Cardiac fibroblast (primary cell): ENCODE measurements around the gene REPS2.
"Not testable (repeated sequence)": the region's sequence is repeated elsewhere in the genome, so short reads cannot be mapped to it uniquely, and the experiment has no call there.

Source experiments
- DNase-seq, 2 donors: peaks; one replicate each; pipeline versions ENCODE4 v3.0.0 to v3.0.0-alpha.2; 2010; ENCODE audit warnings: low read depth in 2 of 2
- H3K4me3 ChIP-seq, 2 donors: replicated peaks in 1 of 2; 1 replicate in 1 of 2; 2 replicates in 1 of 2; pipeline ENCODE4 v1.5.1; 2011; ENCODE audit warnings: low read depth in 2 of 2, low read length in 2 of 2, mild to moderate bottlenecking in 2 of 2, moderate library complexity in 1 of 2
- TF ChIP-seq, protein P1 (sequence below): IDR thresholded peaks from one replicate; pipeline ENCODE4 v1.5.1; 2011; ENCODE audit warnings: low read depth, mild to moderate bottlenecking, low read length, inconsistent platforms

The REPS2 gene

DNA sequence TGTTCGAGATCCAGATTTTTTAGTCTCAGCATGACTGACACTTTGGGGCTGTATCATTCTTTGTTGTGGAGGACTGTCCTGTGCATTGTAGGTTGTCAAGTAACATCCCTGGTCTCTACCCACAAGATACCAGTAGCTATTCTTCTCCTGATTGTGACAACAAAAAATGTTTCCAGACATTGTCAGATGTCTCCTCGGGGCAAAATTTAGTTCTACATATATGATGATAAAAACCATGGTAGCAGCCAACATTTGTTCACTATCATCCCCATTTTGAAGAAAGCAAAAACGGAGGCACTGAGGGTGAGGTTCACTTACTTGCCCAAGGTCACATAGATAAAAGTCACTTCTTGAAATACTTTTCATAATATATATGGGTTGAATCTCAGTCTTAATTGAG is 11.3 kb downstream of the REPS2 start:
- no peak for DNase-seq
- TF ChIP-seq, protein P1, sequence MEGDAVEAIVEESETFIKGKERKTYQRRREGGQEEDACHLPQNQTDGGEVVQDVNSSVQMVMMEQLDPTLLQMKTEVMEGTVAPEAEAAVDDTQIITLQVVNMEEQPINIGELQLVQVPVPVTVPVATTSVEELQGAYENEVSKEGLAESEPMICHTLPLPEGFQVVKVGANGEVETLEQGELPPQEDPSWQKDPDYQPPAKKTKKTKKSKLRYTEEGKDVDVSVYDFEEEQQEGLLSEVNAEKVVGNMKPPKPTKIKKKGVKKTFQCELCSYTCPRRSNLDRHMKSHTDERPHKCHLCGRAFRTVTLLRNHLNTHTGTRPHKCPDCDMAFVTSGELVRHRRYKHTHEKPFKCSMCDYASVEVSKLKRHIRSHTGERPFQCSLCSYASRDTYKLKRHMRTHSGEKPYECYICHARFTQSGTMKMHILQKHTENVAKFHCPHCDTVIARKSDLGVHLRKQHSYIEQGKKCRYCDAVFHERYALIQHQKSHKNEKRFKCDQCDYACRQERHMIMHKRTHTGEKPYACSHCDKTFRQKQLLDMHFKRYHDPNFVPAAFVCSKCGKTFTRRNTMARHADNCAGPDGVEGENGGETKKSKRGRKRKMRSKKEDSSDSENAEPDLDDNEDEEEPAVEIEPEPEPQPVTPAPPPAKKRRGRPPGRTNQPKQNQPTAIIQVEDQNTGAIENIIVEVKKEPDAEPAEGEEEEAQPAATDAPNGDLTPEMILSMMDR = no peak
- H3K4me3 ChIP-seq = no peak overlapping the region

DNA sequence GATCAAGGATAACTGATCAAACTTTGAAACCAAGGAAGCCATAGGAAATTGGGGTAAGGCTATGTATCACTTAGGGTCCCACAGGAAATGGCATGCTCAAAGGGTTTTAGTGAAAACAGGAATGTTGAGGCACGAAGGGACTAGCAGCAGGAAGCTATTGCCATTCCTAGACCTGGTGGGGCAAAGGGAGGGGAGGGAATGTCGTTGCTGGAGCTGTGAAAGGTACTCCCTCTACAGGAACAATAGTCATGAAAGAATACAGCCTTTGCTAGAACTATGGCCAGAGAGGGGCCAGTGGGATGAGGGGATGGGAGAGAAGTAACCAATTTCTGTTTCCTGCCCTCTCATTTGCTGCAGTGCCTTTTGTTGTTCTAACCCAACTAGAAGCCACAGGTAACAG is 11.9 kb downstream of the REPS2 start:
- TF ChIP-seq, protein P1 = no peak
- H3K4me3 ChIP-seq = no peak overlapping the region
- DNase-seq = no peak

DNA sequence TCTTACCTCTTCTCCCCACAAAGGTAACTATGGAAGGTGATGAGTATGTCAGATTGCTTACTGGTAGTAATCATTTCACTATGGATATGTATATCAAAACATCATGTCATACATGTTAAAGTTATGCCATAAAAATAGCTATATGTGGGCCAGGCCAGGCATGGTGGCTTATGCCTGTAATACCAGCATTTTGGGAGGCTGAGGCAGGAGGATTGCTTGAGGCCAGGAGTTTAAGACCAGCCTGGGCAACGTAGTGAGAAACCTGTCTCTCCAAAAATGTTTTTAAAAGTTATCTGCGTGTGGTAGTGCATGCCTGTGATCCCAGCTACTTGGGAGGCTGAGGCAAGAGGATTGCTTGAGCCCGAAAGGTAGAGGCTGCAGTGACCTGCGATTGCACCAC is 16.2 kb downstream of the REPS2 start:
- H3K4me3 ChIP-seq, DNase-seq: not testable (repeated sequence)

DNA sequence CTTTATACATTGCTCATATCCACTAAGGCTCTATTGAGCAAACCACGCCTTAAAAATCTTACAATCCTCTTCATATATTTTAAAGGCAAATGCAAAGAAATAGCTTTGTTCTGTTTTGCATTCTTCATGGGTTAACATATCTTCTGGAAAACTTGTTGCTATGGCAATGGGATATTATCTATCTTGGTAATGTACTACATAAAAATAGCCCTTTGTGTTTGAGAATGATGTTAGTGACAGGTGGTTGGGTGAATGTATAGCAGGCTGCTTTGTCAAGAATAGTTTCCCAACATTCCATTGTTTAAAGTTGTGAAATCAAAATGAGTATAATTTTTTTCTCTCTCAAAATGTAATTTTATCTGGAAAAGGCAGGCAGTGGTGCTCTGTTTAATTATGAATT is 16.8 kb downstream of the REPS2 start:
- H3K4me3 ChIP-seq = no peak overlapping the region
- TF ChIP-seq, protein P1 = no peak
- DNase-seq = peak; percentile 54 to 75

DNA sequence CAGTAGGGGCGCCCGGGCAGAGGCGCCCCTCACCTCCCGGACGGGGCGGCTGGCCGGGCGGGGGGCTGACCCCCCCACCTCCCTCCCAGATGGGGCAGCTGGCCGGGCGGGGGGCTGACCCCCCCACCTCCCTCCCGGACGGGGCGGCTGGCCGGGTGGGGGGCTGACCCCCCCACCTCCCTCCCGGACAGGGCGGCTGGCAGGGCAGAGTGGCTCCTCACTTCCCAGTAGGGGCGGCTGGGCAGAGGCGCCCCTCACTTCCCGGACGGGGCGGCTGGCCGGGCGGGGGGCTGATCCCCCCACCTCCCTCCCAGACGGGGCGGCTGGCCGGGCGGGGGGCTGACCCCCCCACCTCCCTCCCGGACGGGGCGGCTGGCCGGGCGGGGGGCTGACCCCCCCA is 18.5 kb downstream of the REPS2 start:
- not testable (repeated sequence) for DNase-seq, H3K4me3 ChIP-seq

DNA sequence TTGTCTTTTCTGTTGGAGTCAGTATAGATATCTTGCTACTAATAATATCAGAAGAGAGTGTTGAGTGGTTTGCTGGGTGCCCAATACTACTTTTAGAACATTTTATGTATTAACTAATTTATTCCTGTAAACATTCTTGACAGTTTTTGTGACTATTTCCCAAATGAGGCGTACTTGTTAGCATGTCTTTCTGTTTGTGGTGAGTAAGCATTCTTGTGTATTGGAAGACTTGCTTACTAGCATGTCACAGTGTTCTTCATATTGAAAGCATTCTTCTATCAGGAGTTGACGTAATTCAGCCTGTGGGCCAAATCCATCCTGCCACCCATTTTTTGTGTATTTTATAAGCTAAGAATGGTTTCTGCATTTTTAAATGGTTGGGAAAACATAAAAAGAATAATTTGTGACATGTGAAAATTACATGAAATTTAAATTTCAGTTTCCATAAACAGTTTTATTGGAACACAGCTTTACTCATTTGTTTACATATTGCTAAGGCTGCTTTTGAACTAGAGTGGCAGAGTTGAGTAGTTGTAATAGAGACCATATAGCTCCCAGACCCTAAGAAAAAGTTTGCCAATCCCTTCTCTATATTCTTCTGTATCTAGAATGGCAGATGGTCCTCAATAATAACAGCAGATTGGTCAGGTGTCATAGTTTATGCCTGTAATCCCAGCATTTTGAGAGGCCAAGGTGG is 20.4 kb downstream of the REPS2 start:
- TF ChIP-seq, protein P1 = no peak
- H3K4me3 ChIP-seq = no peak overlapping the region
- DNase-seq = peak; percentile 12 to 50

DNA sequence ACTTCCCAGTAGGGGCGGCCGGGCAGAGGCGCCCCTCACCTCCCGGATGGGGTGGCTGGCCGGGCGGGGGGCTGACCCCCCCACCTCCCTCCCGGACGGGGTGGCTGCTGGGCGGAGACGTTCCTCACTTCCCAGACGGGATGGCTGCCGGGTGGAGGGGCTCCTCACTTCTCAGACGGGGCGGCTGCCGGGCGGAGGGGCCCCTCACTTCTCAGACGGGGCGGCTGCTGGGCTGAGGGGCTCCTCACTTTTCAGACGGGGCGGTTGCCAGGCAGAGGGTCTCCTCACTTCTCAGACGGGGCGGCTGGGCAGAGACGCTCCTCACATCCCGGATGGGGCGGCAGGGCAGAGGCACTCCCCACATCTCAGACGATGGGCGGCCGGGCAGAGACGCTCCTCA is 22.3 kb downstream of the REPS2 start:
- not testable (repeated sequence) for DNase-seq, H3K4me3 ChIP-seq

DNA sequence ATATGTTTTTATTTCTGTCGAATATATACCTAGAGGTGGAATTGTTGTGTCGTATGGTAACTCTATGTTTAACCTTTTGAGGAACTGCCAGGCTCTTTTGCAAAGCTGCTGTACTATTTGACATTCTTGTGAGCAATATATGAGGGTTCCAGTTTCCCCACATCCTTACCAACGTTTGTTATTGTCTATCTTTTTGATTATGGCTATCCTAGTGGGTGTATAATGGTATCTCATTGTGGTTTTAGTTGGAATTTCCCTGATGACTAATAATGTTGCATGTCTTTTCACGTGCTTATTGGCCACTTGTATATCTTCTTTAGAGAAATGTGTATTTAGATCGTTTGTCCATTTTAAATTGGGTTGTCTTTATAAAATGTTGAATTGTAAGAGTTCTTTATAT is 24.5 kb downstream of the REPS2 start:
- peak; percentile 46 to 65 for DNase-seq
- TF ChIP-seq, protein P1 = no peak

More for the DNA sequence above, 24.5 kb downstream of the REPS2 start:
- no peak overlapping the region for H3K4me3 ChIP-seq
